ENCODE measurements around the gene IQCE. TPM values are rescaled to one million over a fixed set of nuclear protein-coding genes. Genes with fewer than 3 reads are reported as not detected.

The IQCE gene
- total and polyA plus RNA-seq, 2 donors from 2014 or later: 6.1 to 27.8 TPM

DNA sequence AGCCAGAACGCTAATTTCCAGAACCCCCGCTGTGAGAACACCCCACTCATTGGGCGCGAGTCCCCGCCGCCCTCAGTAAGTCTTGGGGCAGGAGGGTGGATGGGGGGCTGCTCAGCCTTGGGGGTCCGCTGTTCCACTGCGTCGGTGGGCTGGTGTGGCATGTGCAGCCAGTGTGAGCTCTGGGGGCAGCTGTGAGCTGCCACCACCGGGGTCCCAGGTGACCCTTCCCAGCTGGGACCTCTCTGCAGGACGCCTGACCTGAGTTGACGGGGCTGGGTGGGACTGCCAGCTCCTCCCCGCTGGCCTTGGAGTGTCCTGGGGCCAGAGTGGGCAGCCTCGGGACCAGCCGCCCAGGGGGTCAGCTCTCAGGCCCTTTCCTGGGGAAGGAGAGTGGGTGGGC lies 100.2 kb downstream of the IQCE start:
- Histone ChIP-seq H3K36me3 (ENCODE audit: control insufficient read depth in 2 of 3, insufficient read depth in 3 of 3, low read length in 3 of 3) (peaks cover 2 to 14% (median 8%) of the 10 kb centered on the region in 3 donors), H3K4me3 (ENCODE audit: low read length in 3 of 3) (no peak overlapping the region), H3K4me1 (ENCODE audit: control insufficient read depth in 2 of 3, insufficient read depth in 2 of 3, low read depth in 1 of 3, low read length in 3 of 3) (peaks cover 0 to 11% (median 0%) of the 10 kb centered on the region in 3 donors), H3K9me3 (ENCODE audit: control insufficient read depth in 2 of 3, insufficient read depth in 1 of 3, low read length in 3 of 3) (no peaks in the 10 kb centered on the region), H3K9ac (ENCODE audit: low read length in 3 of 3) (no peak overlapping the region), H3K27ac (ENCODE audit: low read depth in 2 of 2, low read length in 2 of 2) (no peak overlapping the region), H3K27me3 (ENCODE audit: control insufficient read depth, insufficient read depth, low read length) (no peaks in the 10 kb centered on the region)
- intact Hi-C loops (cut with DNase I): no loop called here
- FAIRE-seq (no peak), DNase-seq (peak in 1 of 5 donors; percentile 63)
- TF ChIP-seq, protein P1, sequence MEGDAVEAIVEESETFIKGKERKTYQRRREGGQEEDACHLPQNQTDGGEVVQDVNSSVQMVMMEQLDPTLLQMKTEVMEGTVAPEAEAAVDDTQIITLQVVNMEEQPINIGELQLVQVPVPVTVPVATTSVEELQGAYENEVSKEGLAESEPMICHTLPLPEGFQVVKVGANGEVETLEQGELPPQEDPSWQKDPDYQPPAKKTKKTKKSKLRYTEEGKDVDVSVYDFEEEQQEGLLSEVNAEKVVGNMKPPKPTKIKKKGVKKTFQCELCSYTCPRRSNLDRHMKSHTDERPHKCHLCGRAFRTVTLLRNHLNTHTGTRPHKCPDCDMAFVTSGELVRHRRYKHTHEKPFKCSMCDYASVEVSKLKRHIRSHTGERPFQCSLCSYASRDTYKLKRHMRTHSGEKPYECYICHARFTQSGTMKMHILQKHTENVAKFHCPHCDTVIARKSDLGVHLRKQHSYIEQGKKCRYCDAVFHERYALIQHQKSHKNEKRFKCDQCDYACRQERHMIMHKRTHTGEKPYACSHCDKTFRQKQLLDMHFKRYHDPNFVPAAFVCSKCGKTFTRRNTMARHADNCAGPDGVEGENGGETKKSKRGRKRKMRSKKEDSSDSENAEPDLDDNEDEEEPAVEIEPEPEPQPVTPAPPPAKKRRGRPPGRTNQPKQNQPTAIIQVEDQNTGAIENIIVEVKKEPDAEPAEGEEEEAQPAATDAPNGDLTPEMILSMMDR (IDR thresholded peaks at IDR 0.05; ENCODE audit: borderline replicate concordance, extremely low read depth, insufficient read depth): no peak

DNA sequence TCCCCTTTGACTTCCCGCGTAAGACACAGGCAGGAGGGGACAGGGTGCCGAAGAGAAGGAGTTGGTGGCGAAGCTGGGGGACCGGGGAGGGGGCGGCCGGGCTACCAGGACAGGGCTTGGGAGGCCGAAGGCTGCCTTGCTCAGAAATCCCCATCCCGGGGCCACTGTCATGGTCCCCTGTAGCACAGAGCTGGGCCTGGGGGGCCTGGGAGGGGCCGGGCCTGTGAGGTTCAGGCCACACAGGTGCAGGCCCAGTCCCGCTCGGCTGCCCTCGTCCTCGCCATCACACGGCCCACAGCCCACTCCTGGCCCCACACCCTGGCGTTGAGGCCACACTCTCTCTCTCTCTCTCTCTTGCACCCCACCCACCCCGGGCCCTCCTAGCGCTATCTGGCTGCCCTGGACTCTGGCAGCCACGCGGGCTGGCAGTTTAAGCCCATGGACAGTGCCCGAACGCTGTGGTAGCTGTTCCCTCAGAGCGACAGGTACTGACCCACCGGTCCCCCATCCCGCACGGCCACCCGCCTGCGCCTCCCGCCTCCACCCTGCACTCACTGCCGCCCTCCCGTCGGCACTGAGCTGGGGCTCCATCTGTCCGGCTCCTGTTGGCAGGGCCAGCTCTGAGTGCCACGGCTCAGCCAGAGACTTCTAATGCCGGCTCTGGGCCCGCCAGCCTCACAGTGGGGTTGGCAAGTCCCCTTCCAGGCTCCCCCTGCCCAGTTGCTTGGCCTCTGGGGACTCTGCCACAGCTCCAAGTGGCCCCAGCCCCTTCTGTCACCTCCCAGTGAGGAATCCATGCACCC lies 101.0 kb downstream of the IQCE start:
- Histone ChIP-seq H3K9ac (ENCODE audit: low read length in 3 of 3) (no peak overlapping the region), H3K9me3 (ENCODE audit: control insufficient read depth in 2 of 3, insufficient read depth in 1 of 3, low read length in 3 of 3) (no peaks in the 10 kb centered on the region), H3K27me3 (ENCODE audit: control insufficient read depth, insufficient read depth, low read length) (no peaks in the 10 kb centered on the region), H3K4me1 (ENCODE audit: control insufficient read depth in 2 of 3, insufficient read depth in 2 of 3, low read depth in 1 of 3, low read length in 3 of 3) (peaks cover 0 to 11% (median 0%) of the 10 kb centered on the region in 3 donors), H3K36me3 (ENCODE audit: control insufficient read depth in 2 of 3, insufficient read depth in 3 of 3, low read length in 3 of 3) (peaks cover 2 to 14% (median 8%) of the 10 kb centered on the region in 3 donors), H3K4me3 (ENCODE audit: low read length in 3 of 3) (no peak overlapping the region), H3K27ac (ENCODE audit: low read depth in 2 of 2, low read length in 2 of 2) (no peak overlapping the region)
- DNase-seq (peak in 1 of 5 donors; percentile 78), FAIRE-seq (no peak)
- TF ChIP-seq, protein P1 (IDR thresholded peaks at IDR 0.05; ENCODE audit: borderline replicate concordance, extremely low read depth, insufficient read depth): no peak
- intact Hi-C loops (cut with DNase I): no loop called here

DNA sequence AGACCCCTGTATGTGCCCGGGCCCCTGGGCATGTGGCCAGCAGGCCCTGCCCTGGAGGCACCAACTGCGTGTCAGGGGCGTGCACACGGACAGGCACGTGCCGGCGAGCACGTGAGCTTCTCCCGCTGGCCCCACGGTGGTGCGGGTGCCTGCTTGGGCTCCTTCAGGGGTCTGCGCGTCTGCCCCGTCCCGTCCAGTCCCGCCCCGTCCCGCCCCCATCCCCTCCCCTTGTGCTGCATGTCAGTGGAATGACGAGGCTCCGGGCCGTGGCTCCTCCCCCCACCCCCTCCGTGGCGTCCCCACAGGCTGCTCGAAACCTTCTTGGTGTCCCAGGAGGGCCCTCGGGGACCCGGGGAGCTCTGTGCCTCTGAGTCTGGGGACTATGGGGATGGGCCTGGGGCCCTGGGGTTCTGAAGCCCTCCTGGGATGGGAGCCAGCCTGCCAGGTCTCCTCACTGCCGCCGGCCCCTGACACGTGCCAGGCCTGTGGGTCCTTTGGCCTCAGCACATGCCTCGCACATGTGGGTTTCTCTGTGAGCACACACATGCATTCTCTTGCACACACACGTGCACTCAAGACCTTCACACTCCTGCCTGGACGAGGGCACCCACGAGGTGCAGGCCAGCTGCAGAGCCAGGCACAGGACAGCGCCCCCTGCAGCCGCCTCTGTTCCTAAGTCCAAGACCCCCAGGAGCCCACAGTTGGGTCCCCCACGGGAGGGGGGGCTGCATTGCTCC lies 101.7 kb downstream of the IQCE start:
- intact Hi-C loops (cut with DNase I): no loop called here
- Histone ChIP-seq H3K36me3 (ENCODE audit: control insufficient read depth in 2 of 3, insufficient read depth in 3 of 3, low read length in 3 of 3) (peaks cover 2 to 11% (median 8%) of the 10 kb centered on the region in 3 donors), H3K4me1 (ENCODE audit: control insufficient read depth in 2 of 3, insufficient read depth in 2 of 3, low read depth in 1 of 3, low read length in 3 of 3) (peaks cover 0 to 11% (median 0%) of the 10 kb centered on the region in 3 donors), H3K4me3 (ENCODE audit: low read length in 3 of 3) (no peak overlapping the region), H3K9me3 (ENCODE audit: control insufficient read depth in 2 of 3, insufficient read depth in 1 of 3, low read length in 3 of 3) (no peaks in the 10 kb centered on the region), H3K27me3 (ENCODE audit: control insufficient read depth, insufficient read depth, low read length) (no peaks in the 10 kb centered on the region), H3K9ac (ENCODE audit: low read length in 3 of 3) (no peak overlapping the region), H3K27ac (ENCODE audit: low read depth in 2 of 2, low read length in 2 of 2) (no peak overlapping the region)
- TF ChIP-seq, protein P1 (IDR thresholded peaks at IDR 0.05; ENCODE audit: borderline replicate concordance, extremely low read depth, insufficient read depth): no peak
- peak in 1 of 5 donors; percentile 71 for DNase-seq
- FAIRE-seq: no peak

All from kidney (tissue), 14 donors.